Caco-2 (cell line): Measurements from ENCODE around the gene KCND1. TPM values are rescaled to one million over a fixed set of nuclear protein-coding genes. Genes with fewer than 3 reads are reported as not detected.

Experiments
- BruUV-seq: library from RNA; stranded (reverse); fragments of 400-500 nt; replicated peaks from 2 replicates; lab custom pipeline; 2021; lab: Mats Ljungman, UMichigan
- CTCF ChIA-PET: fragments of 300-600 bp; sonication (Branson Sonifier 250); formaldehyde crosslinking; loops from one replicate; lab custom pipeline; 2022; ENCODE audit warnings: antibody characterized with exemption; lab: Charles Lee
- POLR2A ChIA-PET: fragments of 300-600 bp; sonication (Branson Sonifier 250); formaldehyde crosslinking; loops from one replicate; lab custom pipeline; 2022; ENCODE audit warnings: antibody characterized with exemption; lab: Charles Lee
- DNase-seq, 2 experiments: peaks; one replicate each; pipeline versions ENCODE4 v3.0.0 to v3.0.0-alpha.2; 2020 to 2022
- H3K27me3 ChIP-seq: replicated peaks from 2 replicates; pipeline ENCODE4 v1.6.0; 2011; ENCODE audit warnings: low read length; ENCODE audit not compliant: control insufficient read depth, insufficient read depth
- H3K36me3 ChIP-seq: 2 replicates; pipeline ENCODE4 v1.5.1; 2011; ENCODE audit warnings: low read length; ENCODE audit not compliant: control insufficient read depth, insufficient read depth
- H3K4me1 ChIP-seq: fragments of 250-450 bp; sonication (Bioruptor Pico); 2 replicates; pipeline ENCODE4 v1.5.1; 2020; ENCODE audit warnings: mild to moderate bottlenecking
- H3K4me3 ChIP-seq: 2 replicates; pipeline ENCODE4 v1.5.1; 2011; ENCODE audit warnings: low read depth, mild to moderate bottlenecking, control low read depth, low read length
- H3K9me3 ChIP-seq: fragments of 250-450 bp; sonication (Bioruptor Pico); 2 replicates; pipeline ENCODE4 v1.5.1; 2020; ENCODE audit warnings: mild to moderate bottlenecking, moderate library complexity
- H3K27ac Mint-ChIP-seq: one replicate; pipeline ENCODE4 v1.8.0; 2022; ENCODE audit warnings: mixed read lengths; ENCODE audit not compliant: unreplicated experiment
- H3K27me3 Mint-ChIP-seq: one replicate; pipeline ENCODE4 v1.8.0; 2022; ENCODE audit warnings: mixed read lengths; ENCODE audit not compliant: insufficient read depth, unreplicated experiment
- H3K36me3 Mint-ChIP-seq: one replicate; pipeline ENCODE4 v1.8.0; 2022; ENCODE audit warnings: mild to moderate bottlenecking, mixed read lengths; ENCODE audit not compliant: insufficient read depth, unreplicated experiment
- H3K4me1 Mint-ChIP-seq: one replicate; pipeline ENCODE4 v1.8.0; 2022; ENCODE audit warnings: low read depth, mixed read lengths; ENCODE audit not compliant: unreplicated experiment
- H3K4me3 Mint-ChIP-seq: one replicate; pipeline ENCODE4 v1.8.0; 2022; ENCODE audit warnings: mild to moderate bottlenecking, moderate library complexity, mixed read lengths; ENCODE audit not compliant: unreplicated experiment
- H3K9me3 Mint-ChIP-seq: one replicate; pipeline ENCODE4 v1.8.0; 2022; ENCODE audit warnings: mixed read lengths; ENCODE audit not compliant: unreplicated experiment
- intact Hi-C: fragments of 100-400 bp; cut with micrococcal nuclease; formaldehyde crosslinking; loops from one replicate; pipeline ENCODE4 v1.10.0; 2022; ENCODE audit not compliant: unreplicated experiment
- total RNA-seq: library from RNA; stranded (reverse); gene quantifications from 2 replicates; pipeline ENCODE4 v1.2.3, GENCODE V29; 2022
- TF ChIP-seq, protein P1 (sequence below), 2 experiments: fragments of 200-600 bp in 1 of 2; IDR thresholded peaks; 1 replicate in 1 of 2; 2 replicates in 1 of 2; pipeline versions ENCODE4 v1.5.1 to v1.8.0; 2011 to 2022; ENCODE audit warnings: antibody characterized with exemption in 1 of 2, control low read depth in 1 of 2, inconsistent platforms in 1 of 2, low read depth in 1 of 2, low read length in 1 of 2, mild to moderate bottlenecking in 1 of 2, moderate library complexity in 1 of 2; ENCODE audit not compliant: insufficient read depth in 1 of 2, severe bottlenecking in 1 of 2, unreplicated experiment in 1 of 2

KCND1 gene
- total RNA-seq, 1 experiment from 2014 or later: 0.88 TPM

DNA sequence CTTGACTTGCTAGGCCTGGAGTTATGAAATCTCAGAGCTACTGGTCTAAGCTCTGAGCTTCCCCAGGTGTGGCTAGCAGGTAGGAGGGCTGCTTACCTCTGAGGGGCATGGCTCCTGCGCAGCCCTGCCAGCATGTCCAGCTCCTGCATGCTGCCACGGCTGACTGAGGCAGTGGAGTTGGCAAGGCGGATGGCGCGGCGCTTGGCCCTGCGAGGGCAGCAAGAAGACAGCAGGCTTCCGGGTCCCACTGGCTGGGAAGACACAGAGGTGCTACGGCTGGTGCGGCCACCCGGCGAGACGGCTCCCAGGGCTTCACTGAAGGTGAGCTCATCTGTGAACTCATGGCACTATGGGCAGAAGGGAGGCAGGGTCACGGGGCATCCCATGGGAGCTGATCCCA lies 5.7 kb downstream of the KCND1 start:
- Histone ChIP-seq H3K27me3 (no peaks in the 10 kb centered on the region), H3K36me3 (no peaks in the 10 kb centered on the region), H3K9me3 (no peaks in the 10 kb centered on the region), H3K4me1 (no peaks in the 10 kb centered on the region), H3K4me3 (no peak overlapping the region)
- Mint-ChIP-seq H3K27ac (no peak overlapping the region), H3K4me3 (no peak overlapping the region), H3K36me3 (no peaks in the 10 kb centered on the region), H3K4me1 (peaks cover 5% of the 10 kb centered on the region), H3K9me3 (no peaks in the 10 kb centered on the region), H3K27me3 (no peaks in the 10 kb centered on the region)
- TF ChIP-seq, protein P1, sequence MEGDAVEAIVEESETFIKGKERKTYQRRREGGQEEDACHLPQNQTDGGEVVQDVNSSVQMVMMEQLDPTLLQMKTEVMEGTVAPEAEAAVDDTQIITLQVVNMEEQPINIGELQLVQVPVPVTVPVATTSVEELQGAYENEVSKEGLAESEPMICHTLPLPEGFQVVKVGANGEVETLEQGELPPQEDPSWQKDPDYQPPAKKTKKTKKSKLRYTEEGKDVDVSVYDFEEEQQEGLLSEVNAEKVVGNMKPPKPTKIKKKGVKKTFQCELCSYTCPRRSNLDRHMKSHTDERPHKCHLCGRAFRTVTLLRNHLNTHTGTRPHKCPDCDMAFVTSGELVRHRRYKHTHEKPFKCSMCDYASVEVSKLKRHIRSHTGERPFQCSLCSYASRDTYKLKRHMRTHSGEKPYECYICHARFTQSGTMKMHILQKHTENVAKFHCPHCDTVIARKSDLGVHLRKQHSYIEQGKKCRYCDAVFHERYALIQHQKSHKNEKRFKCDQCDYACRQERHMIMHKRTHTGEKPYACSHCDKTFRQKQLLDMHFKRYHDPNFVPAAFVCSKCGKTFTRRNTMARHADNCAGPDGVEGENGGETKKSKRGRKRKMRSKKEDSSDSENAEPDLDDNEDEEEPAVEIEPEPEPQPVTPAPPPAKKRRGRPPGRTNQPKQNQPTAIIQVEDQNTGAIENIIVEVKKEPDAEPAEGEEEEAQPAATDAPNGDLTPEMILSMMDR (IDR thresholded peaks at IDR 0.05; ENCODE audit: insufficient read depth in 1 of 2, low read depth in 1 of 2, low read length in 1 of 2, severe bottlenecking in 1 of 2, unreplicated experiment in 1 of 2): no peak
- ChIA-PET POLR2A (no interaction called here), CTCF (interaction anchor here (0.7 kb wide), 1 partner anchor 130 kb away, joined by 6 read pairs; no protein-coding TSS in a partner anchor)
- BruUV-seq: no TSS peak
- DNase-seq: no peak
- intact Hi-C loops: no loop called here

DNA sequence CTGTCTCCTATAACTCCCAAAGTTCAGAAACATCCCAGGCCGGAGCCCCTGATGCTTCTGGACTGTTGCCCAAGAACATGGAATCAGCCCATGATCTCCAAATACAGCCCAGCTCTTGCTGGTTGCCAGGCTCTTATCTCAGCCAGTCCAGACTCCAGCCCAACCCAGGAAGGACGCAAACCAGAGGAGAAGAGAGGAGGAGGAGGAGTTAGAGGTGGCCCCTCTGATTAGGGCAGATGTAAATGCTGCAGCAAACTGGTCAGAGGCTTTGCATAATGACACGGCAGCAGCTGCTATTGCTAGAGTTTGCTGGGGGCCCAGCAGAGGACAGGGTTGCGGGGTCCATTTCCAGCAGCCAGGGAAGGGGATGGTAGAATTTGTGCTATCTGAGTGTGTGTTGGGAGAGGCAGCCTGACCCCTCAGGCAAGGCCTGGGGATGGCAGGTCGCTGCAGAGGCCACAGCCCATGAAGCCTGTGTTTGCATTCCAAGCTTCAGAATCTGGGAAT lies 10.0 kb downstream of the KCND1 start:
- ChIA-PET CTCF (no interaction called here), POLR2A (no interaction called here)
- peaks cover 15% of the 10 kb centered on the region for H3K4me1 Mint-ChIP-seq
- peaks cover 11% of the 10 kb centered on the region for H3K36me3 Mint-ChIP-seq
- TF ChIP-seq, protein P1 (IDR thresholded peaks at IDR 0.05; ENCODE audit: insufficient read depth in 1 of 2, low read depth in 1 of 2, low read length in 1 of 2, severe bottlenecking in 1 of 2, unreplicated experiment in 1 of 2): no peak
- Histone ChIP-seq H3K4me1 (no peaks in the 10 kb centered on the region), H3K27me3 (no peaks in the 10 kb centered on the region), H3K36me3 (no peaks in the 10 kb centered on the region), H3K9me3 (no peaks in the 10 kb centered on the region), H3K4me3 (no peak overlapping the region)
- no peaks in the 10 kb centered on the region for H3K27me3 Mint-ChIP-seq
- H3K9me3 Mint-ChIP-seq: no peaks in the 10 kb centered on the region
- peak in 1 of 2 experiments; percentile 22 for DNase-seq
- no TSS peak for BruUV-seq
- intact Hi-C loops: no loop called here
- no peak overlapping the region for H3K27ac Mint-ChIP-seq
- no peak overlapping the region for H3K4me3 Mint-ChIP-seq

DNA sequence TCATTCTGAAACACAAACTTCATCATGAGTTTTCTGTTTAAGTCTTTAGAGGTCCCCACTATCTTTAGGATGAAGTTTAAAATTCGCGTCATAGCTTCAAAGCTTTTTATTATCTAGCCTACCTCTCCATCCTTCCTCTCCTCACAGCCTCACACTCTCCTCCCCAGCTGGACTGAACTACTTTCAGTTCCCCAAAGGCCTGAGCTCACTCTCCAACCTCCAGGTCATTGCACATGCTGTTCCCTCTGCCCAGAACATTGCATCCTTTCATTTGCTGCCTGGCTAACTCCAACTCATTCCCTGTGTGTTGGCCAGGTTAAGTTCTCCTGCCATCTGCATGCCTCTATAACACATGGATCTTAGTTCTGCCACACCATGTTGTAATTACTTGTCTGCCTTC lies 11.4 kb downstream of the KCND1 start:
- CTCF ChIA-PET: no interaction called here
- Histone ChIP-seq H3K4me3 (no peak overlapping the region), H3K27me3 (no peaks in the 10 kb centered on the region), H3K36me3 (no peaks in the 10 kb centered on the region), H3K4me1 (no peaks in the 10 kb centered on the region), H3K9me3 (no peaks in the 10 kb centered on the region)
- TF ChIP-seq, protein P1 (IDR thresholded peaks at IDR 0.05; ENCODE audit: insufficient read depth in 1 of 2, low read depth in 1 of 2, low read length in 1 of 2, severe bottlenecking in 1 of 2, unreplicated experiment in 1 of 2): no peak
- intact Hi-C loops: no loop called here
- Mint-ChIP-seq H3K27ac (no peak overlapping the region), H3K9me3 (no peaks in the 10 kb centered on the region), H3K27me3 (no peaks in the 10 kb centered on the region), H3K36me3 (peaks cover 11% of the 10 kb centered on the region), H3K4me3 (peak overlapping the region; percentile 17), H3K4me1 (peaks cover 15% of the 10 kb centered on the region)
- POLR2A ChIA-PET: no interaction called here
- DNase-seq: no peak
- no TSS peak for BruUV-seq
